ENCODE data around the gene REXO2.

GRCh38 chr11:114397349-114397982, 41.8 kb upstream of the REXO2 start:
- TF ChIP-seq HNF4A (conservative IDR thresholded peaks at IDR 0.05) = no peak
- no peak for TF ChIP-seq MAX (IDR thresholded peaks at IDR 0.05)
- no peak for TF ChIP-seq FOXA1 (IDR thresholded peaks at IDR 0.05)
- TF ChIP-seq HNF4G (IDR thresholded peaks at IDR 0.05) = no peak
- no peak for TF ChIP-seq REST (IDR thresholded peaks at IDR 0.05)
- no peak for TF ChIP-seq CTCF (IDR thresholded peaks at IDR 0.05; ENCODE audit: low read depth, low read length, missing input control)
- TF ChIP-seq SP1 (IDR thresholded peaks at IDR 0.05) = no peak
- no peak for TF ChIP-seq RAD21 (IDR thresholded peaks at IDR 0.05)
- no peak for TF ChIP-seq JUND (IDR thresholded peaks at IDR 0.05)
- TF ChIP-seq GABPA (IDR thresholded peaks at IDR 0.05 in 1 of 2, conservative IDR thresholded peaks at IDR 0.05 in 1 of 2) = no peak
- no peak for TF ChIP-seq TAF1 (conservative IDR thresholded peaks at IDR 0.05)
- TF ChIP-seq YY1 (IDR thresholded peaks at IDR 0.05) = no peak
